Neural progenitor cell (in vitro differentiated cells): ENCODE measurements around the gene TRIM46.
"Not testable (repeated sequence)": the region's sequence is repeated elsewhere in the genome, so short reads cannot be mapped to it uniquely, and the experiment has no call there.

Source experiments
- CTCF ChIP-seq: fragments of 200-600 bp; sonication (generic); IDR thresholded peaks from 2 replicates; pipeline ENCODE4 v1.5.1; 2017; ENCODE audit warnings: antibody characterized with exemption, mild to moderate bottlenecking
- EZH2 ChIP-seq: fragments of 200-600 bp; sonication (generic); IDR thresholded peaks from 2 replicates; pipeline ENCODE4 v1.6.1; 2017; ENCODE audit warnings: antibody characterized with exemption, mild to moderate bottlenecking, moderate library complexity

DNA sequence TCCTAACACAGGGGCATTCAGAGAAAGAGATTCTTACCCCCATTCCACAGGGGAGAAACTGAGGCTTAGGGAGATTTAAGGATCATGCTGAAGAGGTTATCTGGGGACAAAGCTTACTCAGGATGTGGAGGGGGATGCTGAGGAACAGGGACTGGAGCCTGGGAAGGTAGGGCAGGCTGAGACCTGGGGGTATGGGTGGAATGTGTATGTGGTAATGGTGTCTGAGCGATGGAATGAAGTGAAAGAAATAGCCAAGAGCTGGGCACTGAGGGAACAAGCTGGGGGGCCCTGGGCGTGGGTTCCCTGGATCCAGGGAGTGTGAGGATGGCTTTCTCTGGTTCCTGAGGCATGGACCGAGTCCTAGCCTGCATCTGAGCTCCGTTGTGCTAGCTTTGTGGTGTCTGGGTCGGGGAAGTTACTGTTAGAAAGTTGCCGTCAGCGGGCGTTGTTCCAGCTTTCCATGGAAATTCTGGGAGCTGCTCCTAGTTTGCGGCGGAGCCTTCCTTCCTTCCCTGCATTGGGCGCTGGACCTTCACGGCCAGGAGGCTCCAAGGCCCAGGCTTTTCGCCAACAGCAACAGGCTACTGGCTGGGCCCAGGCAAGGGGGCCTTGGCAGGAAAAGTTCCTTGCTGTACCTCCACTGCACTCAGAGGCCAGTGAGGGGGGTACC, 37.9 kb downstream of the TRIM46 start:
- not testable (repeated sequence) for TF ChIP-seq EZH2, CTCF
